CD4-positive, alpha-beta memory T cell (primary cell): Measurements from ENCODE around the gene IL1RAP. TPM values are rescaled to one million over a fixed set of nuclear protein-coding genes. Genes with fewer than 3 reads are reported as not detected.

ENCODE experiments used
- CTCF ChIA-PET: fragments of 350-600 bp; sonication (Branson Sonifier 250); formaldehyde crosslinking; loops from one replicate; lab custom pipeline; 2021; ENCODE audit warnings: inconsistent platforms; ENCODE audit not compliant: partially characterized antibody; lab: Charles Lee
- POLR2A ChIA-PET: fragments of 350-600 bp; sonication (Branson Sonifier 250); formaldehyde crosslinking; loops from one replicate; lab custom pipeline; 2021; ENCODE audit not compliant: partially characterized antibody; lab: Charles Lee
- DNase-seq, 5 donors: peaks; one replicate each; pipeline versions ENCODE4 v3.0.0 to v3.0.0-alpha.2; 2020 to 2022; ENCODE audit warnings: mixed read lengths in 1 of 5
- H3K27ac ChIP-seq: one replicate; pipeline ENCODE4 v1.7.0; 2013; ENCODE audit warnings: low read depth, low read length
- H3K27me3 ChIP-seq: 2 replicates; pipeline ENCODE4 v1.7.0; 2013; ENCODE audit warnings: mild to moderate bottlenecking, low read length, moderate library complexity; ENCODE audit not compliant: insufficient read depth
- H3K36me3 ChIP-seq: 2 replicates; pipeline ENCODE4 v1.7.0; 2013; ENCODE audit warnings: mild to moderate bottlenecking, low read length, moderate library complexity; ENCODE audit not compliant: insufficient read depth
- H3K4me1 ChIP-seq: 2 replicates; pipeline ENCODE4 v1.7.0; 2013; ENCODE audit warnings: mild to moderate bottlenecking, low read length, moderate library complexity; ENCODE audit not compliant: insufficient read depth
- H3K4me3 ChIP-seq, 2 donors: one replicate each; pipeline ENCODE4 v1.7.0; 2013; ENCODE audit warnings: low read length in 2 of 2, mild to moderate bottlenecking in 1 of 2
- H3K9me3 ChIP-seq, 2 donors: one replicate each; pipeline ENCODE4 v1.7.0; 2013; ENCODE audit warnings: low read length in 2 of 2, control low read depth in 1 of 2; ENCODE audit not compliant: control insufficient read depth in 1 of 2
- H3K27ac Mint-ChIP-seq, 7 donors: one replicate each; pipeline ENCODE4 v1.8.0; 2020 to 2021; ENCODE audit warnings: mixed read lengths in 7 of 7, mild to moderate bottlenecking in 6 of 7, inconsistent platforms in 3 of 7, moderate library complexity in 3 of 7
- H3K27me3 Mint-ChIP-seq, 2 donors: one replicate each; pipeline ENCODE4 v1.8.0; 2020 to 2021; ENCODE audit warnings: mixed read lengths in 2 of 2
- H3K36me3 Mint-ChIP-seq, 2 donors: one replicate each; pipeline ENCODE4 v1.8.0; 2020 to 2021; ENCODE audit warnings: mixed read lengths in 2 of 2, inconsistent platforms in 1 of 2, mild to moderate bottlenecking in 1 of 2
- H3K4me1 Mint-ChIP-seq, 4 donors: one replicate each; pipeline ENCODE4 v1.8.0; 2020 to 2021; ENCODE audit warnings: mixed read lengths in 4 of 4, mild to moderate bottlenecking in 1 of 4
- H3K4me3 Mint-ChIP-seq, 8 donors: one replicate each; pipeline ENCODE4 v1.8.0; 2020 to 2021; ENCODE audit warnings: mixed read lengths in 8 of 8, mild to moderate bottlenecking in 7 of 8, moderate library complexity in 6 of 8, inconsistent platforms in 3 of 8
- H3K9me3 Mint-ChIP-seq, 8 donors: one replicate each; pipeline ENCODE4 v1.8.0; 2020 to 2021; ENCODE audit warnings: mixed read lengths in 8 of 8, mild to moderate bottlenecking in 5 of 8, inconsistent platforms in 3 of 8, moderate library complexity in 1 of 8
- intact Hi-C: fragments of 100-400 bp; cut with micrococcal nuclease; formaldehyde crosslinking; loops from one replicate; pipeline ENCODE4 v1.15.1; 2023
- polyA plus RNA-seq, 2 donors: library from polyadenylated mRNA; unstranded; fragments of 300-500 nt; fragmentation: Illumina TruSeq; gene quantifications; one replicate each; pipeline ENCODE4 v1.2.3, GENCODE V29; 2021
- total RNA-seq, 2 experiments: library from RNA; stranded (reverse); gene quantifications; one replicate each; pipeline ENCODE4 v1.2.3, GENCODE V29; 2021

Gene IL1RAP
- total and polyA plus RNA-seq, 4 experiments from 2014 or later, result 4.1 to 14.6 (median 8.2) TPM

DNA sequence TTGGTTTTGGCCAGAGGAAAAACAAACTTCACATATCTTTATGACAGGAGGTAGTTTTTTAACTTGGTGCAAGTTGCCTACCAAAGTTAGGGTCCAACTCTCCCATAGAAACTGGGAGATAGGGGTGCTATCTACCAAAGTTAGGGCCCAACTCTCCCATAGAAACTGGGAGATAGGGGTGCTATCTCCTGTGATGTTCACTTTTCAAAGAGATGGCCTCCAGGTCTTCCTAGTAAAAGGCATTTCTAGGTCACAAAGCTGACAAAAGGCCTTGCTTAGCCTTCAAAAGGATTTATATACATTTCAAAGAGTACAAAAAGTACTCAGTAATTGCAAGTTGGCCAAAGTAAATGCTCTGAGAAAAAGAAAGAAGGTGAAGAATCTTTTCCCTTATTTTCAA is 27.1 kb downstream of the IL1RAP start:
- Histone ChIP-seq H3K9me3 (no peaks in the 10 kb centered on the region), H3K4me1 (peaks cover 8% of the 10 kb centered on the region), H3K27ac (no peak overlapping the region), H3K27me3 (no peaks in the 10 kb centered on the region), H3K36me3 (no peaks in the 10 kb centered on the region), H3K4me3 (no peak overlapping the region)
- ChIA-PET CTCF (no interaction called here), POLR2A (no interaction called here)
- intact Hi-C loops, result no loop called here
- no peak for DNase-seq
- Mint-ChIP-seq H3K4me3 (no peak overlapping the region), H3K4me1 (peaks cover 9 to 13% (median 13%) of the 10 kb centered on the region in 4 donors), H3K27me3 (no peaks in the 10 kb centered on the region), H3K27ac (no peak overlapping the region), H3K36me3 (peaks cover 0 to 4% of the 10 kb centered on the region in 2 donors), H3K9me3 (no peaks in the 10 kb centered on the region)

DNA sequence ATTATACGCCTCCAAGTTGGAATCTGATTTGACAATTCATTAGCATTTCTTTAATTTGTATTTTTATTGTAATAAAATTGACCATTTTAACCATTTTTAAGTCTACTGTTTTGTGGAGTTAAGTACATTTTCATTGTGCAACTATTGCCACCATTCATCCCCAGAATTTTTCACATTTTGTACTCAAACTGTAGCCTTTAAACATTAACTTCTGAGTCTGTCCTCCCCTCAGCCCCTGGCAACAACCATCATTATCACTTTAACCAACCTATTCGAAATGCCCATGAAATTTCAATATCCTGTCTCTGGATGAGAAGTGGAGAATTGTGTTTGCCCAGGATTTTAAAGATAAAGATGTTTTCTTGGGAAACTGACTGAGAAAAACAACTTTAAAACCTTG is 27.7 kb downstream of the IL1RAP start:
- no peaks in the 10 kb centered on the region for H3K27me3 Mint-ChIP-seq
- H3K4me3 Mint-ChIP-seq, result no peak overlapping the region
- no peak overlapping the region for H3K27ac Mint-ChIP-seq
- Histone ChIP-seq H3K36me3 (no peaks in the 10 kb centered on the region), H3K4me1 (peaks cover 8% of the 10 kb centered on the region), H3K27me3 (no peaks in the 10 kb centered on the region), H3K27ac (no peak overlapping the region), H3K9me3 (no peaks in the 10 kb centered on the region), H3K4me3 (no peak overlapping the region)
- POLR2A ChIA-PET, result no interaction called here
- intact Hi-C loops, result no loop called here
- peaks cover 7 to 13% (median 12%) of the 10 kb centered on the region in 4 donors for H3K4me1 Mint-ChIP-seq
- H3K36me3 Mint-ChIP-seq, result peaks cover 0 to 4% of the 10 kb centered on the region in 2 donors
- CTCF ChIA-PET, result no interaction called here
- no peaks in the 10 kb centered on the region for H3K9me3 Mint-ChIP-seq
- no peak for DNase-seq

DNA sequence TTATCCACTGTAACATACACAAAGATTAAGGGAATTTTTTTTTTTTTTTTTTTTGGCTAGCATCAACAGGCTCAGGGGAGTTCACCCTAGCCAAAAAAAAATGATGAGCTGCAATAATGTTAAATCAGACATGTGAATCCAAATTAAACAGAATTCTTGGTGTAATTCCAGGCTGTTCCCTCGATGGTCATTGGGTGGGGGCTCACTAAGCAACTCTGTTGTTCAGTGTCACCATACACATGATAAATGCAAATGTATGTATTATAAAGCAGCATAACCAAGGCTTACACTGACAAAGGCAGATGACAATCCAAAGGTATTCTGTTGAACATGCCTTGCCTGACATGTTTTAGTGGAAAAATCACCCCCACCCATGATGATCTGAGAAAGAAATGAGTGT is 29.0 kb downstream of the IL1RAP start:
- DNase-seq, result no peak
- no peak overlapping the region for H3K4me3 Mint-ChIP-seq
- ChIA-PET CTCF (no interaction called here), POLR2A (no interaction called here)
- H3K36me3 Mint-ChIP-seq, result peaks cover 0 to 4% of the 10 kb centered on the region in 2 donors
- Histone ChIP-seq H3K27ac (no peak overlapping the region), H3K9me3 (no peaks in the 10 kb centered on the region), H3K27me3 (no peaks in the 10 kb centered on the region), H3K36me3 (no peaks in the 10 kb centered on the region), H3K4me1 (peaks cover 5% of the 10 kb centered on the region), H3K4me3 (no peak overlapping the region)
- intact Hi-C loops, result no loop called here
- H3K27me3 Mint-ChIP-seq, result no peaks in the 10 kb centered on the region
- peaks cover 5 to 11% (median 10%) of the 10 kb centered on the region in 4 donors for H3K4me1 Mint-ChIP-seq
- peak overlapping the region in 1 of 7 donors; percentile 46 for H3K27ac Mint-ChIP-seq
- no peaks in the 10 kb centered on the region for H3K9me3 Mint-ChIP-seq

DNA sequence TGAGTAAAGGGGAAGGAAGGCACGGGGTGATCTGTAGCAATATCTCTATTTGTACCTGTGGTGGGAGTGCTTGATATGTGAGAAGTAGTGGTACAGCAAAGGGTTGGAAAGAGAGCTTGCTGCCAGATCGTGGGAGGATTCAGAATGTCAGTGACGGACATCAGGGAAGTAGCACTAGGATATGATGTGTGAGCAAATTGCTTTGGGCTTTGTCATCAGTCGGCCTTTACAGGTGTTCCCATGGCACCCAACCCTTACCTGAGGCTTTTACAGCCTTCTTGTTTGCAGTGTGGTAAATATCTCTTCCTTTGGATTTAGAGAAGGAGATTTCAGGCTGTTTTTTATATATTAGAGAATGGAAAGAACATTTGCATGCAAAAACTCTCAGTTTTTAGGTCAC is 29.8 kb downstream of the IL1RAP start:
- Histone ChIP-seq H3K9me3 (no peaks in the 10 kb centered on the region), H3K36me3 (no peaks in the 10 kb centered on the region), H3K4me3 (no peak overlapping the region), H3K27ac (no peak overlapping the region), H3K4me1 (no peaks in the 10 kb centered on the region), H3K27me3 (no peaks in the 10 kb centered on the region)
- Mint-ChIP-seq H3K27ac (peak overlapping the region in 1 of 7 donors; percentile 6), H3K9me3 (no peaks in the 10 kb centered on the region), H3K27me3 (no peaks in the 10 kb centered on the region), H3K36me3 (peaks cover 0 to 4% of the 10 kb centered on the region in 2 donors), H3K4me1 (peaks cover 0 to 6% (median 3%) of the 10 kb centered on the region in 4 donors), H3K4me3 (no peak overlapping the region)
- ChIA-PET POLR2A (no interaction called here), CTCF (no interaction called here)
- intact Hi-C loops, result no loop called here
- DNase-seq, result no peak

DNA sequence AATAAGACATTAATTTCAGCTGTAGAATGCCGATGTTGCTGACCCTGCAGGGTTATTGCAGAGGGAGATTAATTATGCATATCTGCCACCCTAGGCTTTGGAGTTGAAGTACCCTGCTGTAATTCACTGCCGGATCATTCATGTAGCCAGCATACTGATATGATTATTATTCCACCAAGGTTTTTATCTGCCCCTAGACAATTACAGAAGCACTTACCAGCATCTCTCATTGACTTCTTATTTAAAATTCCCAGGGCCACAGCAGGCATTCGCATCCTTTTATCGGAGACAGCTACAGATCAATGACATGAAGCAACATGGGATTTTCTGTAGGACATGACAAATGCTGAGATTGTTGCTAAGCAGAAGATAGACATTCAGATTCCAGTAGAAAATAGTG is 31.3 kb downstream of the IL1RAP start:
- intact Hi-C loops, result no loop called here
- POLR2A ChIA-PET, result no interaction called here
- CTCF ChIA-PET, result no interaction called here

DNA sequence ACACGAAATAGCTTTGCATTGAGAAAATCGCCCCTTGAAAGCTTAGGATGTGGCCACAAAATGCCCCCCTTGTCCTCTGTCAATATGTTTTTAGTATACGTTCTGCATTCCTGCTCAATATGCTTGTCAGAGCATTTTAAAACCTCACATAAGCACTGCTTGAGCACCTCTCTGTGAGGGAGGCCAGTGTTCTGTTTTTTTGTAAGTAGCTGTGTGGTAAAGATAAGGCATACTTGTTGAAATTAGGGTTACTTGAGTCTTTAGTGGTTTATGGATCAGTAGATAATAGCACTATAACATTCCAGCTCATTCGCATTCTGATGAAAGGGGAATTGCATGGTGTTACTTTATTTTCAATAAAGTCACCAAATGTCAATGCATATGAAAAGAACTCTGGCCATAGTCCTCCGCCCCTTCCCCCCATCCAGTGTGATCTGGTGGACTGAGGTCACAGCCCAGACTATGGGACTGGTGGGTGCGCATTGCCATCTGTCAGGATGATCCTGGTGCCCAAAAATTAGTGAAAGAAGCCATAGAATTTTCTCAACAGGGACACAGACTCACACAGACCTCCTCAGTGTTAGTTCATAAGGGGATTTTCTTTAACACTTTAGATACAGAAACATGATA is 33.1 kb downstream of the IL1RAP start:
- no peak overlapping the region for H3K4me3 Mint-ChIP-seq
- Histone ChIP-seq H3K4me1 (no peaks in the 10 kb centered on the region), H3K4me3 (no peak overlapping the region), H3K27ac (no peak overlapping the region), H3K36me3 (no peaks in the 10 kb centered on the region), H3K9me3 (no peaks in the 10 kb centered on the region), H3K27me3 (no peaks in the 10 kb centered on the region)
- H3K27ac Mint-ChIP-seq, result no peak overlapping the region
- peaks cover 0 to 9% (median 0%) of the 10 kb centered on the region in 8 donors for H3K9me3 Mint-ChIP-seq
- peaks cover 0 to 3% (median 0%) of the 10 kb centered on the region in 4 donors for H3K4me1 Mint-ChIP-seq
- intact Hi-C loops, result no loop called here
- peaks cover 4 to 17% of the 10 kb centered on the region in 2 donors for H3K36me3 Mint-ChIP-seq
- POLR2A ChIA-PET, result no interaction called here
- CTCF ChIA-PET, result interaction anchor here (0.6 kb wide), 1 partner anchor 759 kb away, joined by 3 read pairs; no protein-coding TSS in a partner anchor
- no peaks in the 10 kb centered on the region for H3K27me3 Mint-ChIP-seq
- DNase-seq, result no peak

More for the DNA sequence above, 31.3 kb downstream of the IL1RAP start:
- Histone ChIP-seq H3K4me3 (no peak overlapping the region), H3K4me1 (no peaks in the 10 kb centered on the region), H3K27ac (no peak overlapping the region), H3K9me3 (no peaks in the 10 kb centered on the region), H3K27me3 (no peaks in the 10 kb centered on the region), H3K36me3 (no peaks in the 10 kb centered on the region)
- no peak for DNase-seq
- H3K9me3 Mint-ChIP-seq, result no peaks in the 10 kb centered on the region
- peaks cover 0 to 10% of the 10 kb centered on the region in 2 donors for H3K36me3 Mint-ChIP-seq
- H3K27ac Mint-ChIP-seq, result no peak overlapping the region
- no peak overlapping the region for H3K4me3 Mint-ChIP-seq
- H3K4me1 Mint-ChIP-seq, result peaks cover 0 to 5% (median 0%) of the 10 kb centered on the region in 4 donors
- no peaks in the 10 kb centered on the region for H3K27me3 Mint-ChIP-seq

DNA sequence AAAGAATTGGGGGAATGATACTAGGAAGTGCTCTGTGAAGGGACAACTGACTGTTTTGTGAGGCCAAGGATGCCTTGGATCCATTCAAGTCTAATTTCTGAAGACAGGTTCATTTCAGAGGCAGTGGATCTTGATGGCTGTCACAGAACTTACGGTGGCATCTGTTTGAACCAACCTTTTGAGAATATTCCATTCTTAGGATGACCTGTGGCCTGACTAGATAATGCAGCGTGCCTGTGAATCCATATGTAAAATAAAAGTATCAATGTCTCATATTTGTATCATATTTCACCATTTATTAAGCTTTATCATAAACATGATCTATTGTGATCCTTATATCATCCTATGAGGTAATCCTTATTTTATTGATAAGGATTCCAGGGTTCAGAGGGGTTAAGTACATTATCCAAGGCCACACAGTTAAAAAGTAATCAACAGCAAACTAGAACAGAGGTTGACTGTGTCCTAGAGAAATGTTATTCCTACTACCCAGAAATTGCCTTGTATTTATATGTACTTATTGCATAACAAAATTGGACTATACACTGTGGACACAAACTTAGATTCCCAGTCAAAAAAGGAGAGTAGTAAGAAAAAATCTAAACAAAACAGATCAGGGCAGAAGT is 34.3 kb downstream of the IL1RAP start:
- POLR2A ChIA-PET, result no interaction called here
- Mint-ChIP-seq H3K4me3 (no peak overlapping the region), H3K9me3 (peaks cover 0 to 14% (median 0%) of the 10 kb centered on the region in 8 donors), H3K27ac (no peak overlapping the region), H3K36me3 (peaks cover 7 to 20% of the 10 kb centered on the region in 2 donors), H3K27me3 (no peaks in the 10 kb centered on the region), H3K4me1 (peaks cover 0 to 3% (median under 1%) of the 10 kb centered on the region in 4 donors)
- no peaks in the 10 kb centered on the region for H3K36me3 ChIP-seq
- intact Hi-C loops, result no loop called here
- H3K27me3 ChIP-seq, result no peaks in the 10 kb centered on the region
- no peak overlapping the region for H3K27ac ChIP-seq
- H3K9me3 ChIP-seq, result no peaks in the 10 kb centered on the region
- DNase-seq, result no peak
- no peaks in the 10 kb centered on the region for H3K4me1 ChIP-seq
- H3K4me3 ChIP-seq, result no peak overlapping the region
- CTCF ChIA-PET, result no interaction called here
